Measurements from ENCODE around the gene DUSP2.

GRCh38 chr2:96157649-96158553 lies 12.7 kb upstream of the DUSP2 start:
- TF ChIP-seq CTCF (IDR thresholded peaks at IDR 0.05) (no peak), EZH2 (IDR thresholded peaks at IDR 0.05; ENCODE audit: borderline replicate concordance, insufficient read depth, low read depth, low read length, poor library complexity, severe bottlenecking) (no peak)

Data from B cell (primary cell).